Tibial nerve (tissue), 4 donors: Measurements from ENCODE around the gene SOX12. TPM values are rescaled to one million over a fixed set of nuclear protein-coding genes. Genes with fewer than 3 reads are reported as not detected.

Experiments
- DNase-seq, 2 donors: peaks; one replicate each; pipeline ENCODE4 v3.0.0-alpha.2; 2019; ENCODE audit warnings: low spot score in 2 of 2
- H3K27ac ChIP-seq, 4 donors: fragments of 200-600 bp; sonication (generic) in 3 of 4; one replicate each; pipeline ENCODE4 v1.5.1; 2017 to 2019; ENCODE audit warnings: mild to moderate bottlenecking in 1 of 4
- H3K27me3 ChIP-seq, 2 donors: fragments of 200-600 bp; sonication (generic) in 1 of 2; one replicate each; pipeline versions ENCODE4 v1.5.1 to v1.6.0; 2017 to 2019
- H3K36me3 ChIP-seq, 3 donors: fragments of 200-600 bp; sonication (generic); one replicate each; pipeline ENCODE4 v1.5.1; 2018 to 2019
- H3K4me1 ChIP-seq, 4 donors: fragments of 200-600 bp; sonication (generic) in 3 of 4; one replicate each; pipeline ENCODE4 v1.5.1; 2017 to 2019
- H3K4me3 ChIP-seq, 4 donors: fragments of 200-600 bp; sonication (generic) in 3 of 4; one replicate each; pipeline ENCODE4 v1.5.1; 2017 to 2019; ENCODE audit warnings: mild to moderate bottlenecking in 1 of 4, moderate library complexity in 1 of 4
- H3K9me3 ChIP-seq, 4 donors: fragments of 200-600 bp; sonication (generic) in 3 of 4; one replicate each; pipeline ENCODE4 v1.5.1; 2017 to 2019
- EP300 ChIP-seq, 2 donors: sonication (generic); formaldehyde crosslinking; IDR thresholded peaks; one replicate each; pipeline ENCODE4 v1.6.1; 2017; ENCODE audit warnings: antibody characterized with exemption in 2 of 2, mild to moderate bottlenecking in 1 of 2
- POLR2A ChIP-seq, 2 donors: fragments of 450-650 bp; IDR thresholded peaks; one replicate each; pipeline ENCODE4 v1.6.1; 2017; ENCODE audit warnings: antibody characterized with exemption in 2 of 2, mild to moderate bottlenecking in 2 of 2, moderate library complexity in 2 of 2
- WGBS, 2 donors: methylation state at CpG; one replicate each; pipeline ENCODE4 v1.1.5; 2018; 5-methylcytosine and 5-hydroxymethylcytosine counted together
- total RNA-seq, 4 donors: library from RNA; depleted of rRNA; stranded (reverse); fragments of >200 nt; gene quantifications; one replicate each; pipeline ENCODE4 v1.1.0, GENCODE V29; 2016
- TF ChIP-seq, protein P1 (sequence below), 5 experiments: fragments of 200-600 bp in 3 of 5; fragments of 450-650 bp in 2 of 5; sonication (generic) in 3 of 5; IDR thresholded peaks; one replicate each; pipeline ENCODE4 v1.5.1; 2016 to 2019; ENCODE audit warnings: antibody characterized with exemption in 5 of 5, mild to moderate bottlenecking in 3 of 5, moderate library complexity in 2 of 5

Gene SOX12
- total RNA-seq, 4 donors from 2014 or later: 4.6 to 9.8 (median 8.6) TPM

DNA sequence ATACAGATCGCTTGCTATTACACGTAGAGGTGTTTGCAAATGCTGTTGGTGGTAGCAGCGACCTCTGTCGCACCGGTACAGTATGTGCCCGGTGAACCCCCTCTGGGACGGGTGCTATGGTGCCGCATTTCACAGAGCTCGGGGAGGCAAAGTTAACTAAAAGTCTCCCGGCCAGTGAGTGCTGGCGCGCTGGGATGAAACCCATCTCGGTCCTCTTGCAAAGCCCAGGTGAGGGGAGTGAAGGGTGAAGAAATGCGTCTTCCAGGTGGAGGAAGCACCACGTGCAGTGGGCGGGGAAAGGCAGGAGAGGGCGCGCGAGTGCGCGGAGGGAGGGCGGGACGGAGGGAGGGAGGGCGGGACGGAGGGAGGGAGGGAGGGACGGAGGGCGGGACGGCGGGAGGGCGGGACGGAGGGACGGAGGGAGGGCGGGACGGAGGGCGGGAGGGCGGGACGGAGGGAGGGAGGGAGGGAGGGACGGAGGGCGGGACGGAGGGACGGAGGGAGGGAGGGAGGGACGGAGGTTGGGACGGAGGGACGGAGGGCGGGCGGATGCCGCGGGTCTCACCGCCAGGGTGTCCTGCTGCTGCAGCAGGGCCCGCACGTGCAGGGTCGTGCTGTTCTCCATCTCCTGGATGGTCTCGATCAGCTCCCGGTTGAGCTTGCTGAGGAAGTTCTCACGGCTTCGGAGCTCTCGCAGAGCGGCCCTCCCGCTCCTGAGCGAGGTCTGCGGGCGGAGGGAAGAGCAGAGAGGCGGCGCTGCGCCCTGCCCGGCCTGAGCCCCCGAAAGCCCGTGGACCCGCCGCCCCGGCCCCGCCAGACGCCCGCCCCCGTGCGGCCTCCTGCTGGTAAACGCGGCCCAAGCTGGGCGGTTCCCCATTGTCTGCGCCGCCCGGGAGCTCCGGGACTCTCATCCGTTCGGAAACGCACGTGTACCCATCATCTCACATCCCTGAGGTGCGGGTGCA is 46.5 kb upstream of the SOX12 start:
- H3K27me3 ChIP-seq: no peaks in the 10 kb centered on the region
- TF ChIP-seq EP300 (IDR thresholded peaks at IDR 0.05): no peak
- TF ChIP-seq, protein P1, sequence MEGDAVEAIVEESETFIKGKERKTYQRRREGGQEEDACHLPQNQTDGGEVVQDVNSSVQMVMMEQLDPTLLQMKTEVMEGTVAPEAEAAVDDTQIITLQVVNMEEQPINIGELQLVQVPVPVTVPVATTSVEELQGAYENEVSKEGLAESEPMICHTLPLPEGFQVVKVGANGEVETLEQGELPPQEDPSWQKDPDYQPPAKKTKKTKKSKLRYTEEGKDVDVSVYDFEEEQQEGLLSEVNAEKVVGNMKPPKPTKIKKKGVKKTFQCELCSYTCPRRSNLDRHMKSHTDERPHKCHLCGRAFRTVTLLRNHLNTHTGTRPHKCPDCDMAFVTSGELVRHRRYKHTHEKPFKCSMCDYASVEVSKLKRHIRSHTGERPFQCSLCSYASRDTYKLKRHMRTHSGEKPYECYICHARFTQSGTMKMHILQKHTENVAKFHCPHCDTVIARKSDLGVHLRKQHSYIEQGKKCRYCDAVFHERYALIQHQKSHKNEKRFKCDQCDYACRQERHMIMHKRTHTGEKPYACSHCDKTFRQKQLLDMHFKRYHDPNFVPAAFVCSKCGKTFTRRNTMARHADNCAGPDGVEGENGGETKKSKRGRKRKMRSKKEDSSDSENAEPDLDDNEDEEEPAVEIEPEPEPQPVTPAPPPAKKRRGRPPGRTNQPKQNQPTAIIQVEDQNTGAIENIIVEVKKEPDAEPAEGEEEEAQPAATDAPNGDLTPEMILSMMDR (IDR thresholded peaks at IDR 0.05): peak in 1 of 5 experiments; percentile 16
- TF ChIP-seq POLR2A (IDR thresholded peaks at IDR 0.05): no peak
- WGBS, 2 donors: 48 to 64% methylated on average over 50 to 60 of the region's 88 CpGs
- peak overlapping the region in 1 of 4 donors; percentile 16 for H3K4me3 ChIP-seq
- H3K9me3 ChIP-seq: no peaks in the 10 kb centered on the region
- DNase-seq: no peak
- peaks cover 0 to 66% (median 0%) of the 10 kb centered on the region in 3 donors for H3K36me3 ChIP-seq
- no peaks in the 10 kb centered on the region for H3K4me1 ChIP-seq
- peak overlapping the region in 1 of 4 donors; percentile 12 for H3K27ac ChIP-seq

DNA sequence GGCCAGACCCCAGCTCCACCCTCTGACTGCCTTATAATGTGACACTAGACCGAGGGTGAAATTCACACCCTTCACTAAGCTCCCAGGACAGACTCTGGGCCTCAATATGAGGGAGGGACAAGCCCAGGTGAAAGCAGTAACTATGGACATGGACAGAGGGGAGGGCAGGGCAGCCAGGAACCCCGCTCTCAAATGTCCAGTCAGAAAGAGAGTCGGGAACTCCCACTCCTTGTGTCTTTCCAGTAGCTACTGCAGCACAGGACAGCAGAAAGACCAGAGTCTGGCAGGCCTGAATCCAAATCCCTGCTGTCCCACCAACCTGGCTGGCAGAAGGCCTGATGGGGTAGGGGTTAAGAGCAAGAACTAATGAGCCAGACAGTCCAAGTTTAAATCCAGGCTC is 41.2 kb upstream of the SOX12 start:
- H3K27ac ChIP-seq: no peak overlapping the region
- TF ChIP-seq EP300 (IDR thresholded peaks at IDR 0.05) (no peak), POLR2A (IDR thresholded peaks at IDR 0.05) (no peak)
- TF ChIP-seq, protein P1 (IDR thresholded peaks at IDR 0.05): no peak
- 45 to 70% methylated on average over 3 of the region's 3 CpGs for WGBS, 2 donors
- no peak for DNase-seq
- no peaks in the 10 kb centered on the region for H3K4me1 ChIP-seq
- no peaks in the 10 kb centered on the region for H3K27me3 ChIP-seq
- peaks cover 0 to 20% (median 0%) of the 10 kb centered on the region in 3 donors for H3K36me3 ChIP-seq
- no peaks in the 10 kb centered on the region for H3K9me3 ChIP-seq
- H3K4me3 ChIP-seq: no peak overlapping the region

DNA sequence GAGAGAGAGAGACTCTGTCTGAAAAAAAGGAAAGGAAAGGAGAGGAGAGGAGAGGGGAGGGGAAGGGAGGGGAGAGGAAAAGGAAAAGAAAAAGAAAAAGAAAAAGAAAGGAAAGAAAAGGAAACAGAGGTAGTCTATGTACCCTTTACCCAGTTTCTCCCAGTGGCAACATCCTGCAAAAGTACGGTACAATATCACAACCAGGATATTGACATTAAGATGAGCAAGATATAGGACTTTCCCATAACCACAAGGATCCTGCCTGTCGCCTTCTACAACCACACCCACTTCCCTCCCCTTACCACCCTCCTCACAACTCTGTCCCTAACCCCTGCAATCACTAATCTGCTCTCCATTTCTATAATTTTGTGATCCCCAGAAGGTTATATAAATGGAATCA is 38.8 kb upstream of the SOX12 start:
- H3K4me3 ChIP-seq: no peak overlapping the region
- H3K4me1 ChIP-seq: peaks cover 0 to 16% (median 3%) of the 10 kb centered on the region in 4 donors
- DNase-seq: no peak
- H3K36me3 ChIP-seq: peaks cover 0 to 5% (median 0%) of the 10 kb centered on the region in 3 donors
- no peaks in the 10 kb centered on the region for H3K27me3 ChIP-seq
- H3K27ac ChIP-seq: no peak overlapping the region
- WGBS, 2 donors: 75 to 78% methylated on average over 2 of the region's 2 CpGs
- H3K9me3 ChIP-seq: no peaks in the 10 kb centered on the region
- TF ChIP-seq EP300 (IDR thresholded peaks at IDR 0.05) (no peak), POLR2A (IDR thresholded peaks at IDR 0.05) (no peak)
- TF ChIP-seq, protein P1 (IDR thresholded peaks at IDR 0.05): no peak

- Histone ChIP-seq H3K27ac (no peak overlapping the region), H3K4me1 (peaks cover 0 to 19% (median 3%) of the 10 kb centered on the region in 4 donors), H3K4me3 (peak overlapping the region in 1 of 4 donors; percentile 72), H3K27me3 (no peaks in the 10 kb centered on the region), H3K36me3 (no peaks in the 10 kb centered on the region), H3K9me3 (no peaks in the 10 kb centered on the region)
- TF ChIP-seq, protein P1 (IDR thresholded peaks at IDR 0.05): no peak
- TF ChIP-seq EP300 (IDR thresholded peaks at IDR 0.05): no peak
- no peak for TF ChIP-seq POLR2A (IDR thresholded peaks at IDR 0.05)
- 77 to 86% methylated on average over 3 of the region's 3 CpGs for WGBS, 2 donors
- DNase-seq: no peak
Observed at GRCh38 chr20:288956-289692, 36.2 kb upstream of the SOX12 start.
